HepG2 (cell line): Measurements from ENCODE around the gene CAMK2D. TPM values are rescaled to one million over a fixed set of nuclear protein-coding genes. Genes with fewer than 3 reads are reported as not detected.

Experiments
- ATAC-seq: fragments of 200-7000 bp; cut with Tn5 transposase; 3 replicates; pipeline ENCODE4 v1.9.1; 2020; ENCODE audit warnings: mild to moderate bottlenecking, moderate library complexity
- BruUV-seq: library from RNA; stranded (reverse); fragments of 400-500 nt; replicated peaks from 2 replicates; lab custom pipeline; 2021; lab: Mats Ljungman, UMichigan
- CTCF ChIA-PET: fragments of 300-600 bp; formaldehyde crosslinking; extraction: SDS; loops from one replicate; lab custom pipeline; 2021; ENCODE audit warnings: low total read pairs, inconsistent platforms, low intra/inter-chr PET ratio; lab: Yijun Ruan, JAX
- POLR2A ChIA-PET: fragments of 350-600 bp; sonication (Branson Sonifier 250); formaldehyde crosslinking; loops from one replicate; lab custom pipeline; 2020; ENCODE audit warnings: antibody characterized with exemption, inconsistent platforms; lab: Yijun Ruan, JAX
- DNase-seq: peaks from one replicate; pipeline ENCODE4 v3.0.0-alpha.2; 2015; ENCODE audit warnings: low spot score
- FAIRE-seq: peaks from 3 replicates; lab custom pipeline; 2011; peaks lifted over from hg19 to GRCh38; lab: Jason Lieb, UNC
- H2AFZ ChIP-seq: one replicate; pipeline ENCODE4 v1.6.1; 2011; ENCODE audit warnings: low read length, inconsistent platforms
- H3K27ac ChIP-seq: fragments of 300-600 bp; 3 replicates; pipeline ENCODE4 v1.8.0; 2011; ENCODE audit warnings: mixed run types, mild to moderate bottlenecking, mixed read lengths, low read length, inconsistent platforms; ENCODE audit not compliant: insufficient read depth; ENCODE audit errors: extremely low read length
- H3K27me3 ChIP-seq, 2 experiments: fragments of 200-600 bp in 1 of 2; 2 replicates in 1 of 2; 3 replicates in 1 of 2; pipeline versions ENCODE4 v1.6.0 to v1.8.0; 2011; ENCODE audit warnings: low read length in 2 of 2, mild to moderate bottlenecking in 2 of 2, moderate library complexity in 2 of 2, inconsistent platforms in 1 of 2; ENCODE audit not compliant: insufficient read depth in 2 of 2, control insufficient read depth in 1 of 2
- H3K36me3 ChIP-seq, 2 experiments: fragments of 200-600 bp in 1 of 2; replicated peaks in 1 of 2; 2 replicates in 1 of 2; 3 replicates in 1 of 2; pipeline versions ENCODE4 v1.5.1 to v1.8.0; 2011; ENCODE audit warnings: low read length in 2 of 2, inconsistent platforms in 1 of 2; ENCODE audit not compliant: insufficient read depth in 2 of 2, control insufficient read depth in 1 of 2
- H3K4me1 ChIP-seq: 2 replicates; pipeline ENCODE4 v1.5.1; 2012; ENCODE audit warnings: low read length, inconsistent platforms; ENCODE audit not compliant: insufficient read depth
- H3K4me2 ChIP-seq: 2 replicates; pipeline ENCODE4 v1.6.0; 2011; ENCODE audit warnings: low read depth, low read length, inconsistent platforms
- H3K4me3 ChIP-seq, 3 experiments: fragments of 200-600 bp in 1 of 3; sonication (generic), shearing (Covaris generic) in 1 of 3; replicated peaks in 1 of 3; 2 replicates each; pipeline ENCODE4 v1.5.1; 2011 to 2016; ENCODE audit warnings: low read length in 3 of 3, inconsistent platforms in 2 of 3, low read depth in 2 of 3, mild to moderate bottlenecking in 2 of 3, control low read depth in 1 of 3, mixed read lengths in 1 of 3; ENCODE audit not compliant: insufficient read depth in 1 of 3
- H3K79me2 ChIP-seq: one replicate; pipeline ENCODE4 v1.6.1; 2011; ENCODE audit warnings: low read length, inconsistent platforms; ENCODE audit not compliant: insufficient read depth
- H3K9ac ChIP-seq: 2 replicates; pipeline ENCODE4 v1.6.0; 2011; ENCODE audit warnings: mild to moderate bottlenecking, low read depth, low read length, inconsistent platforms; ENCODE audit not compliant: insufficient read depth
- H3K9me3 ChIP-seq: 2 replicates; pipeline ENCODE4 v1.5.1; 2012; ENCODE audit warnings: mild to moderate bottlenecking, low read length
- H4K20me1 ChIP-seq: 2 replicates; pipeline ENCODE4 v1.6.0; 2011; ENCODE audit warnings: inconsistent platforms, mild to moderate bottlenecking, low read length, moderate library complexity; ENCODE audit not compliant: insufficient read depth
- ARNTL ChIP-seq: sonication (generic); formaldehyde crosslinking; IDR thresholded peaks from 2 replicates; pipeline ENCODE4 v1.4.0; 2020; ENCODE audit warnings: mild to moderate bottlenecking, missing genetic modification reagents
- ERF ChIP-seq: IDR thresholded peaks from 2 replicates; pipeline ENCODE4 v1.6.1; 2018; ENCODE audit warnings: missing biosample characterization, missing genetic modification reagents
- FOXO1 ChIP-seq: sonication (generic); formaldehyde crosslinking; IDR thresholded peaks from 2 replicates; pipeline ENCODE4 v1.4.0; 2020; ENCODE audit warnings: missing genetic modification reagents
- HNRNPUL1 ChIP-seq: fragments of 200-400 bp; formaldehyde crosslinking; IDR thresholded peaks from 2 replicates; pipeline ENCODE4 v1.6.1; 2017; ENCODE audit warnings: low read depth, mild to moderate bottlenecking, low read length, moderate library complexity
- MAFG ChIP-seq: sonication (generic); formaldehyde crosslinking; IDR thresholded peaks from 2 replicates; pipeline ENCODE4 v1.5.1; 2020; ENCODE audit warnings: mild to moderate bottlenecking, missing genetic modification reagents
- RNF2 ChIP-seq: fragments of 450-650 bp; conservative IDR thresholded peaks from 2 replicates; pipeline ENCODE4 v1.6.1; 2016; ENCODE audit warnings: low read depth
- SP1 ChIP-seq, 2 experiments: fragments of 450-650 bp in 1 of 2; sonication (generic) in 1 of 2; formaldehyde crosslinking in 1 of 2; IDR thresholded peaks; 2 replicates each; pipeline versions ENCODE4 v1.4.0 to v1.6.1; 2016 to 2020; ENCODE audit warnings: missing genetic modification reagents in 1 of 2
- TCF12 ChIP-seq, 2 experiments: fragments of 450-650 bp in 1 of 2; sonication (generic) in 1 of 2; formaldehyde crosslinking in 1 of 2; IDR thresholded peaks; 2 replicates each; pipeline versions ENCODE4 v1.6.1 to v1.8.0; 2017 to 2022; ENCODE audit warnings: antibody characterized with exemption in 1 of 2, mild to moderate bottlenecking in 1 of 2, missing genetic modification reagents in 1 of 2, moderate library complexity in 1 of 2
- THAP11 ChIP-seq: IDR thresholded peaks from 2 replicates; pipeline ENCODE4 v1.6.1; 2016; ENCODE audit warnings: missing biosample characterization, missing genetic modification reagents
- TMF1 ChIP-seq: sonication (generic); formaldehyde crosslinking; IDR thresholded peaks from 2 replicates; pipeline ENCODE4 v1.8.1; 2022; ENCODE audit warnings: low read depth, missing genetic modification reagents
- ZFP90 ChIP-seq: sonication (generic); formaldehyde crosslinking; IDR thresholded peaks from 2 replicates; pipeline ENCODE4 v1.8.0; 2022; ENCODE audit warnings: missing genetic modification reagents, mild to moderate bottlenecking, inconsistent platforms, borderline replicate concordance
- ZNF17 ChIP-seq: sonication (generic); formaldehyde crosslinking; IDR thresholded peaks from 2 replicates; pipeline ENCODE4 v1.5.0; 2020; ENCODE audit warnings: mild to moderate bottlenecking, missing genetic modification reagents
- ZNF530 ChIP-seq: sonication (generic); formaldehyde crosslinking; IDR thresholded peaks from 2 replicates; pipeline ENCODE4 v1.5.0; 2020; ENCODE audit warnings: low read depth, mild to moderate bottlenecking, missing genetic modification reagents
- ZNF629 ChIP-seq: sonication (generic); formaldehyde crosslinking; conservative IDR thresholded peaks from 2 replicates; pipeline ENCODE4 v1.5.0; 2020; ENCODE audit warnings: missing genetic modification reagents
- ZNF747 ChIP-seq: sonication (generic); formaldehyde crosslinking; IDR thresholded peaks from 2 replicates; pipeline ENCODE4 v1.8.1; 2023; ENCODE audit warnings: missing genetic modification reagents, mild to moderate bottlenecking, borderline replicate concordance
- ZNF841 ChIP-seq: sonication (generic); formaldehyde crosslinking; IDR thresholded peaks from 2 replicates; pipeline ENCODE4 v1.8.1; 2023; ENCODE audit warnings: missing genetic modification reagents, borderline replicate concordance
- WGBS: methylation state at CpG from one replicate; pipeline ENCODE4 v1.1.6; 2017; ENCODE audit warnings: low lambda C conversion rate; 5-methylcytosine and 5-hydroxymethylcytosine counted together
- in situ Hi-C: cut with HindIII; loops from 2 replicates; pipeline ENCODE4 v1.10.0; 2017; ENCODE audit warnings: low pct_unique_long_range_greater_than_20kb; ENCODE audit not compliant: extremely low pct_ligation_motif_present
- intact Hi-C: fragments of 100-400 bp; cut with micrococcal nuclease; formaldehyde crosslinking; loops from one replicate; pipeline ENCODE4 v1.10.0; 2022; ENCODE audit not compliant: unreplicated experiment
- polyA plus RNA-seq, 8 experiments: library from polyadenylated mRNA; depleted of rRNA in 3 of 8; stranded (reverse) in 7 of 8; unstranded in 1 of 8; fragments of >200 nt; fragmentation: Illumina TruSeq in 4 of 8; extraction: Trizol in 4 of 8; gene quantifications; 2 replicates each; pipeline versions ENCODE4 v1.2.1 to v1.2.3, GENCODE V29; 2011 to 2016; ENCODE audit warnings: low read depth in 4 of 8, missing spikeins in 1 of 8, mixed read lengths in 1 of 8; ENCODE audit not compliant: insufficient read depth in 1 of 8
- total RNA-seq, 5 experiments: library from RNA; depleted of rRNA; stranded (reverse); fragments of >200 nt; fragmentation: Illumina TruSeq; extraction: Trizol; gene quantifications; 2 replicates each; pipeline ENCODE4 v1.2.3, GENCODE V29; 2016; ENCODE audit warnings: low read depth in 1 of 5
- TF ChIP-seq, protein P1 (sequence below): sonication (generic); formaldehyde crosslinking; IDR thresholded peaks from 2 replicates; pipeline ENCODE4 v1.5.0; 2020; ENCODE audit warnings: missing genetic modification reagents
- TF ChIP-seq, protein P2 (sequence below): sonication (generic); formaldehyde crosslinking; IDR thresholded peaks from 2 replicates; pipeline ENCODE4 v1.4.0; 2020; ENCODE audit warnings: missing genetic modification reagents

Gene CAMK2D
- total and polyA plus RNA-seq, 2 of the 13 experiments (the other 11 are each of a cell fraction or from before 2014, with no cell fraction given), result 18.0 to 65.4 TPM

DNA sequence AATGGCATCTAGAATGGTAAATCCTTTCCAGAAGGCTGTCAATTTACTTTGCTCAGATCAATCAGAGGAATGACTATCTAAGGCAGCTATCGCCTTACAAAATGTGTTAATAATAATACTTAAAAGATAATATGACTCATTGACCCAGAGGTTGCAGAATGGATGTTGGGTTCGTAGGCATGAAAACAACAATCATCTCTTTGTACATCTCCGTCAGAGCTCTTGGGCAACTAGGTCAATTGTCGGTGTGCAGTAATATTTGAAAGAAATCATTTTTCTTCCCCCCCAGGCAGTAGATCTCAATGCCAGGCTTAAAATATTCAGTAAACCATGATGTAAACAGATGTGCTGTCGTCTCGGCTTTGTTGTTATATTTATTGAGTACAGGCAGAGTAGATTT lies 165.1 kb downstream of the CAMK2D start:
- no peaks in the 10 kb centered on the region for H3K79me2 ChIP-seq
- WGBS, result 98% methylated on average over 6 of the region's 6 CpGs
- H3K9ac ChIP-seq, result no peak overlapping the region
- H3K4me3 ChIP-seq, result no peak overlapping the region
- no peaks in the 10 kb centered on the region for H3K9me3 ChIP-seq
- no TSS peak for BruUV-seq
- ATAC-seq (no peak), DNase-seq (no peak), FAIRE-seq (no peak)
- no peaks in the 10 kb centered on the region for H3K27me3 ChIP-seq
- no peaks in the 10 kb centered on the region for H4K20me1 ChIP-seq
- in situ Hi-C loops (no loop called here), intact Hi-C loops (no loop called here)
- CTCF ChIA-PET, result no interaction called here
- H3K4me1 ChIP-seq, result no peaks in the 10 kb centered on the region
- no peak overlapping the region for H2AFZ ChIP-seq
- no peak overlapping the region for H3K4me2 ChIP-seq
- H3K36me3 ChIP-seq, result peaks cover 0 to 3% of the 10 kb centered on the region in 2 experiments; a peak in 1 of 5 replicates
- TF ChIP-seq, protein P1, sequence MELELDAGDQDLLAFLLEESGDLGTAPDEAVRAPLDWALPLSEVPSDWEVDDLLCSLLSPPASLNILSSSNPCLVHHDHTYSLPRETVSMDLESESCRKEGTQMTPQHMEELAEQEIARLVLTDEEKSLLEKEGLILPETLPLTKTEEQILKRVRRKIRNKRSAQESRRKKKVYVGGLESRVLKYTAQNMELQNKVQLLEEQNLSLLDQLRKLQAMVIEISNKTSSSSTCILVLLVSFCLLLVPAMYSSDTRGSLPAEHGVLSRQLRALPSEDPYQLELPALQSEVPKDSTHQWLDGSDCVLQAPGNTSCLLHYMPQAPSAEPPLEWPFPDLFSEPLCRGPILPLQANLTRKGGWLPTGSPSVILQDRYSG (CRISPR knock-in tag), result no peak
- no peak for TF ChIP-seq ARNTL (CRISPR knock-in tag)
- TF ChIP-seq ZNF629 (CRISPR knock-in tag), result no peak
- TF ChIP-seq FOXO1 (CRISPR knock-in tag), result no peak
- TF ChIP-seq HNRNPUL1, result no peak
- no peak for TF ChIP-seq TMF1 (CRISPR knock-in tag)
- TF ChIP-seq RNF2, result no peak
- TF ChIP-seq ZNF747 (CRISPR knock-in tag), result no peak
- no peak for TF ChIP-seq ERF
- TF ChIP-seq ZNF841 (CRISPR knock-in tag), result no peak
- H3K27ac ChIP-seq, result no peak overlapping the region
- POLR2A ChIA-PET, result interaction anchor here (0.7 kb wide), 1 partner anchor 24 kb away, joined by 3 read pairs; no protein-coding TSS in a partner anchor

DNA sequence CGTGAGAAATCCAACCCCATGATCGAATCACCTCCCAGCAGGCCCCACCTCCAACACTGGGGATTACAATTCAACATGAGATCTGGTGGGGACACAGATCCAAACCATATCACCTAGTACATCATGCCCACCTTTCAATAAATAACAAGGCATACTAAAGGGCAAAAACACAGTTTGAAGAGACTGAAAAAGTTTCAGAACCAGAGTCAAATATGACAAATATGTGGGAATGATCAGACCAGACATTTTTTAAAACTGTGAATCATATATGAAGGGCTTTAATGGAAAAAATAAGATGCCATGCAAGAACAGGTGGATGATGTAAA lies 167.3 kb downstream of the CAMK2D start:
- ChIA-PET CTCF (no interaction called here), POLR2A (no interaction called here)
- in situ Hi-C loops (no loop called here), intact Hi-C loops (no loop called here)
- ATAC-seq, result no peak
- no peaks in the 10 kb centered on the region for H3K79me2 ChIP-seq
- no TSS peak for BruUV-seq
- no peaks in the 10 kb centered on the region; the same call in 1 of the 2 replicates for H4K20me1 ChIP-seq
- 96% methylated on average over 2 of the region's 2 CpGs for WGBS
- no peak overlapping the region for H2AFZ ChIP-seq
- no peak overlapping the region for H3K4me3 ChIP-seq
- no peak overlapping the region for H3K9ac ChIP-seq
- H3K4me2 ChIP-seq, result no peak overlapping the region
- H3K36me3 ChIP-seq, result peaks cover 0 to 3% of the 10 kb centered on the region in 2 experiments; a peak in 1 of 5 replicates
- H3K27me3 ChIP-seq, result no peaks in the 10 kb centered on the region
- DNase-seq, result no peak
- no peaks in the 10 kb centered on the region for H3K9me3 ChIP-seq
- H3K27ac ChIP-seq, result no peak overlapping the region
- FAIRE-seq, result no peak
- no peaks in the 10 kb centered on the region for H3K4me1 ChIP-seq
- no peak for TF ChIP-seq TCF12 (IDR thresholded peaks at IDR 0.05)
- no peak for TF ChIP-seq TCF12 (CRISPR knock-in tag; IDR thresholded peaks at IDR 0.05)
- TF ChIP-seq SP1 (IDR thresholded peaks at IDR 0.05), result no peak
- TF ChIP-seq SP1 (CRISPR knock-in tag; IDR thresholded peaks at IDR 0.05), result no peak
- no peak for TF ChIP-seq MAFG (CRISPR knock-in tag)
- TF ChIP-seq ZFP90 (CRISPR knock-in tag), result no peak
- no peak for TF ChIP-seq ZNF17 (CRISPR knock-in tag)
- TF ChIP-seq, protein P2, sequence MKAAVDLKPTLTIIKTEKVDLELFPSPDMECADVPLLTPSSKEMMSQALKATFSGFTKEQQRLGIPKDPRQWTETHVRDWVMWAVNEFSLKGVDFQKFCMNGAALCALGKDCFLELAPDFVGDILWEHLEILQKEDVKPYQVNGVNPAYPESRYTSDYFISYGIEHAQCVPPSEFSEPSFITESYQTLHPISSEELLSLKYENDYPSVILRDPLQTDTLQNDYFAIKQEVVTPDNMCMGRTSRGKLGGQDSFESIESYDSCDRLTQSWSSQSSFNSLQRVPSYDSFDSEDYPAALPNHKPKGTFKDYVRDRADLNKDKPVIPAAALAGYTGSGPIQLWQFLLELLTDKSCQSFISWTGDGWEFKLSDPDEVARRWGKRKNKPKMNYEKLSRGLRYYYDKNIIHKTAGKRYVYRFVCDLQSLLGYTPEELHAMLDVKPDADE (CRISPR knock-in tag), result no peak
- TF ChIP-seq THAP11 (CRISPR knock-in tag), result no peak
- no peak for TF ChIP-seq ZNF530 (CRISPR knock-in tag)
